ENCODE results near the gene HERPUD1. TPM values are rescaled to one million over a fixed set of nuclear protein-coding genes. Genes with fewer than 3 reads are reported as not detected.

The HERPUD1 gene
- total RNA-seq, 1 experiment from 2014 or later: 99.4 TPM

- no TSS peak for BruUV-seq (replicated peaks)
- no peak overlapping the region for H3K4me3 ChIP-seq (ENCODE audit: low read depth, low read length, poor library complexity, severe bottlenecking)
- no peak overlapping the region for H3K27ac ChIP-seq (ENCODE audit: low read depth, low read length, poor library complexity, severe bottlenecking)
- H3K36me3 ChIP-seq (ENCODE audit: insufficient read depth, low read length, poor library complexity, severe bottlenecking): no peaks in the 10 kb centered on the region
- no peaks in the 10 kb centered on the region for H3K9me3 ChIP-seq (ENCODE audit: low read depth, low read length, poor library complexity, severe bottlenecking)
- no peaks in the 10 kb centered on the region for H3K27me3 ChIP-seq (replicated peaks; ENCODE audit: insufficient read depth, low read depth, low read length, poor library complexity)
- intact Hi-C loops (cut with micrococcal nuclease; ENCODE audit: unreplicated experiment): no loop called here
- DNase-seq (ENCODE audit: low spot score): no peak
- H3K4me1 ChIP-seq (ENCODE audit: insufficient read depth, low read length, poor library complexity, severe bottlenecking): no peaks in the 10 kb centered on the region
- POLR2A ChIA-PET (ENCODE audit: low non-redundant PET): no interaction called here
- CTCF ChIA-PET: no interaction called here
- TF ChIP-seq CTCF (conservative IDR thresholded peaks at IDR 0.05; ENCODE audit: low read depth, low read length) (no peak), EZH2 (IDR thresholded peaks at IDR 0.05; ENCODE audit: borderline replicate concordance, low read depth, low read length, poor library complexity, severe bottlenecking) (no peak)
Measured at GRCh38 chr16:56970934-56971767, 39.2 kb downstream of the HERPUD1 start.

GRCh38 chr16:56971768-56972043, 39.8 kb downstream of the HERPUD1 start:
- no TSS peak for BruUV-seq (replicated peaks)
- Histone ChIP-seq H3K36me3 (ENCODE audit: insufficient read depth, low read length, poor library complexity, severe bottlenecking) (no peaks in the 10 kb centered on the region), H3K4me3 (ENCODE audit: low read depth, low read length, poor library complexity, severe bottlenecking) (no peak overlapping the region), H3K9me3 (ENCODE audit: low read depth, low read length, poor library complexity, severe bottlenecking) (no peaks in the 10 kb centered on the region), H3K4me1 (ENCODE audit: insufficient read depth, low read length, poor library complexity, severe bottlenecking) (no peaks in the 10 kb centered on the region), H3K27me3 (replicated peaks; ENCODE audit: insufficient read depth, low read depth, low read length, poor library complexity) (no peaks in the 10 kb centered on the region), H3K27ac (ENCODE audit: low read depth, low read length, poor library complexity, severe bottlenecking) (no peak overlapping the region)
- TF ChIP-seq CTCF (conservative IDR thresholded peaks at IDR 0.05; ENCODE audit: low read depth, low read length): no peak
- TF ChIP-seq EZH2 (IDR thresholded peaks at IDR 0.05; ENCODE audit: borderline replicate concordance, low read depth, low read length, poor library complexity, severe bottlenecking): no peak
- intact Hi-C loops (cut with micrococcal nuclease; ENCODE audit: unreplicated experiment): no loop called here
- POLR2A ChIA-PET (ENCODE audit: low non-redundant PET): no interaction called here
- DNase-seq (ENCODE audit: low spot score): no peak
- CTCF ChIA-PET: no interaction called here

GRCh38 chr16:56972403-56973293, 40.7 kb downstream of the HERPUD1 start:
- H3K4me3 ChIP-seq (ENCODE audit: low read depth, low read length, poor library complexity, severe bottlenecking): no peak overlapping the region
- no peaks in the 10 kb centered on the region for H3K4me1 ChIP-seq (ENCODE audit: insufficient read depth, low read length, poor library complexity, severe bottlenecking)
- H3K36me3 ChIP-seq (ENCODE audit: insufficient read depth, low read length, poor library complexity, severe bottlenecking): no peaks in the 10 kb centered on the region
- BruUV-seq (replicated peaks): no TSS peak
- intact Hi-C loops (cut with micrococcal nuclease; ENCODE audit: unreplicated experiment): no loop called here
- ChIA-PET POLR2A (ENCODE audit: low non-redundant PET) (no interaction called here), CTCF (interaction anchor here (0.7 kb wide), 1 partner anchor 9 kb away, joined by 3 read pairs; no protein-coding TSS in a partner anchor)
- H3K9me3 ChIP-seq (ENCODE audit: low read depth, low read length, poor library complexity, severe bottlenecking): no peaks in the 10 kb centered on the region
- no peaks in the 10 kb centered on the region for H3K27me3 ChIP-seq (replicated peaks; ENCODE audit: insufficient read depth, low read depth, low read length, poor library complexity)
- no peak for TF ChIP-seq EZH2 (IDR thresholded peaks at IDR 0.05; ENCODE audit: borderline replicate concordance, low read depth, low read length, poor library complexity, severe bottlenecking)
- no peak for TF ChIP-seq CTCF (conservative IDR thresholded peaks at IDR 0.05; ENCODE audit: low read depth, low read length)
- H3K27ac ChIP-seq (ENCODE audit: low read depth, low read length, poor library complexity, severe bottlenecking): no peak overlapping the region
- DNase-seq (ENCODE audit: low spot score): no peak
